ENCODE measurements around the gene TARBP2.

GRCh38 chr12:53461059-53461458, 40.0 kb upstream of the TARBP2 start:
- TF ChIP-seq POLR2A (IDR thresholded peaks at IDR 0.05) (no peak), CTCF (IDR thresholded peaks at IDR 0.05) (no peak)
